Thyroid gland (tissue), 4 donors: ENCODE results near the gene SEC14L1.

Experiments
- POLR2A ChIP-seq, 2 donors: fragments of 450-650 bp; IDR thresholded peaks; one replicate each; pipeline ENCODE4 v1.6.1; 2017; ENCODE audit warnings: antibody characterized with exemption in 2 of 2, mild to moderate bottlenecking in 2 of 2, moderate library complexity in 1 of 2
- TF ChIP-seq, protein P1 (sequence below), 6 experiments: fragments of 200-600 bp in 3 of 6; fragments of 450-650 bp in 3 of 6; sonication (generic) in 3 of 6; IDR thresholded peaks; one replicate each; pipeline ENCODE4 v1.5.1; 2016 to 2019; ENCODE audit warnings: antibody characterized with exemption in 6 of 6, mild to moderate bottlenecking in 2 of 6, inconsistent platforms in 1 of 6, moderate library complexity in 1 of 6

DNA sequence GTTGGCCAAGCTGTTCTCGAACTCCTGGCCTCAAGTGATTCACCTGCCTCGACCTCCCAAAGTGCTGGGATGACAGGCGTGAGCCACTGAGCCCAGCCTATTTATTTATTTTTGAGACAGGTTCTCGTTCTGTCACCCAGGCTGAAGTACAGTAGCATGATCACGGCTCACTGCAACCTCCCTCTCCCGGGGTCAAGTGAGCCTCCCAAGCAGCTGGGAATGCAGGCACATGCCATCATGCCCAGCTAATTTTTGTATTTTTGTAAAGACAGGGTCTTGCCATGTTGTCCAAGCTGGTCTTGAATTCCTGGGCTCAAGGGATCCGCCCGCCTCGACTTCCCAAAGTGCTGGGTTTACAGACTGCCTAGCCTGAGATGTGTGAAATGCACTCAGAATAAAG is 10.2 kb upstream of the SEC14L1 start:
- TF ChIP-seq POLR2A (IDR thresholded peaks at IDR 0.05), result no peak
- TF ChIP-seq, protein P1, sequence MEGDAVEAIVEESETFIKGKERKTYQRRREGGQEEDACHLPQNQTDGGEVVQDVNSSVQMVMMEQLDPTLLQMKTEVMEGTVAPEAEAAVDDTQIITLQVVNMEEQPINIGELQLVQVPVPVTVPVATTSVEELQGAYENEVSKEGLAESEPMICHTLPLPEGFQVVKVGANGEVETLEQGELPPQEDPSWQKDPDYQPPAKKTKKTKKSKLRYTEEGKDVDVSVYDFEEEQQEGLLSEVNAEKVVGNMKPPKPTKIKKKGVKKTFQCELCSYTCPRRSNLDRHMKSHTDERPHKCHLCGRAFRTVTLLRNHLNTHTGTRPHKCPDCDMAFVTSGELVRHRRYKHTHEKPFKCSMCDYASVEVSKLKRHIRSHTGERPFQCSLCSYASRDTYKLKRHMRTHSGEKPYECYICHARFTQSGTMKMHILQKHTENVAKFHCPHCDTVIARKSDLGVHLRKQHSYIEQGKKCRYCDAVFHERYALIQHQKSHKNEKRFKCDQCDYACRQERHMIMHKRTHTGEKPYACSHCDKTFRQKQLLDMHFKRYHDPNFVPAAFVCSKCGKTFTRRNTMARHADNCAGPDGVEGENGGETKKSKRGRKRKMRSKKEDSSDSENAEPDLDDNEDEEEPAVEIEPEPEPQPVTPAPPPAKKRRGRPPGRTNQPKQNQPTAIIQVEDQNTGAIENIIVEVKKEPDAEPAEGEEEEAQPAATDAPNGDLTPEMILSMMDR (IDR thresholded peaks at IDR 0.05), result no peak
